GM21576 (cell line): ENCODE data around the gene ACTRT3.
"Not testable (repeated sequence)": the region's sequence is repeated elsewhere in the genome, so short reads cannot be mapped to it uniquely, and the experiment has no call there.

Experiments
- ATAC-seq: cut with Tn5 transposase; IDR thresholded peaks from one replicate; pipeline ENCODE4 v1.9.1; 2021; ENCODE audit warnings: mild to moderate bottlenecking, moderate library complexity; ENCODE audit not compliant: unreplicated experiment

The ACTRT3 gene

DNA sequence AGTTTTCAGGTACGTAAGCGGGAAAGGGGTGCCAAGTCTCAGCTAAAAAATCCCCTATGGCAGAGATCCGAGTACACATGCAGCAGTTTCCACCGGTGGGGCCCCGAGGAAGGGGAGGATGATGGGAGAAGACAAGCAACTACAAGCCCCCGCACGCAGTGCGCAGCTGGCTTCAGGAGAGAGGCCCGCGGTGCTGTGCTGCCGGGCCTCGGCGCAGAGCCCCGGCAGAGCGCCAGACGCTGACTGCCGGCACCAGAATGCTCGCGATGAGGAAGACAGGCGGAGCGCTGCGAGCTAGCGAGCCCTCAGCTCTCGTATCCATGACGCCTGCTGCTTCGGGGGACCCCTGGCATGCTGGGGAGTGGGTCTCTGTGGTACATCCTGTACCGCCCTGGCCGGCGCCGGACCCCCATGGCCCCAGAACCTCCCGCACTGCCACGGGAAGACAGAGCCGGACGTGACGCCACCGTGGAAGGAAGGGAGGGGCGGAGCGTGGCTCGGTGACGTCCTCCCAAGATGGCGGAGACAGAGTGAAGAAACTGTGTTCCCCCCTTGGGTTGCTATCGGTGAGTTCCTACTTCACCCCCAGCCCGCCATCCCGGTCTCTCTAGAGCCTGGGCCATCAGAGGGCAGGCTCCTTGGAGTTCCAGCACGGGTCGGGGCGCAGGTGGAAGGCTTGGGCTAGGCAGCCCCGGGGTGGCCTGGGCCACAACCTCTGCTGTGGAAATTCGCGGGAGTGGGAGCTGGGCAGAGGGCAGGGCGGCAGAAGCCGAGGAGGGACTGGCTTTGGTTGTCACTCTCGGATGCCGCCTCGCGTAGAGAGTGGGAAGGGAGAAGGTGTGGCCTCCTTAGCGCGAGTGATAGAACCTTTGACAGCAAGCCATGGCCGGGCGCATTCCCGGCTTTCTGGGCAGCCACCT is 3.8 kb upstream of the ACTRT3 start, which contains the start of gene MYNN:
TSS of gene MYNN (plus strand) at position 500 of the 920 bp plus-strand sequence. CDS start 900 bp downstream, outside the sequence.
- peak; percentile 80 for ATAC-seq

DNA sequence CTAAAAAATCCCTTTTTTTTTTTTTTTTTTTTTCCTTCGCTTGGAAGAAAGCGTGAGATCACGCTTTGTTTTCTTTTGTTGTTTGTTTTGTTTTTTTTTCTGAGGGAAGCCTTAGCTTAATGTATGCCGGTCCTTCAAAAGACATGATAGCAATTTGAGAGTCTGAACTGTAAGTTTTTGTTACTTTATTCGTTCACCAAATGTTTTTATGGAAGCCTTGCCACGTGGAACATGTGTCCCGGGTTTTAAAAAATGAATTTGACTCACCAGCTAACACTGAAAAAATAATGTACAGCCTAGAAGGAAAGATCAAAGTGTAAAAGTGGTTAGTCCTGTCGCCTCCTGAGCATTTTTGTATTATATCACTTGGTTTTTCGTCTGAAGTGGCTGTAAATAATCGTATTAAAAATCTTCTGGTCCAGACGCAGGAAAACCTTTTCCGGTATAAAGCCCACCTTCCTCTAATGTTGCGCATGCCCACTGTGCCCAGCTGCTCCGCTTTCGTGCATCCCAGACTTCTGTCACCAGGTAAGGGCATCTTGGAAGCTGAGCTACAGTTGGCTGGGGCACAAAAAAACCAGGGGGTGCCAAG is 3.0 kb upstream of the ACTRT3 start:
- ATAC-seq, result peak; percentile 25

- no peak for ATAC-seq
Observed at GRCh38 chr3:169771497-169772304, 2.3 kb upstream of the ACTRT3 start.

DNA sequence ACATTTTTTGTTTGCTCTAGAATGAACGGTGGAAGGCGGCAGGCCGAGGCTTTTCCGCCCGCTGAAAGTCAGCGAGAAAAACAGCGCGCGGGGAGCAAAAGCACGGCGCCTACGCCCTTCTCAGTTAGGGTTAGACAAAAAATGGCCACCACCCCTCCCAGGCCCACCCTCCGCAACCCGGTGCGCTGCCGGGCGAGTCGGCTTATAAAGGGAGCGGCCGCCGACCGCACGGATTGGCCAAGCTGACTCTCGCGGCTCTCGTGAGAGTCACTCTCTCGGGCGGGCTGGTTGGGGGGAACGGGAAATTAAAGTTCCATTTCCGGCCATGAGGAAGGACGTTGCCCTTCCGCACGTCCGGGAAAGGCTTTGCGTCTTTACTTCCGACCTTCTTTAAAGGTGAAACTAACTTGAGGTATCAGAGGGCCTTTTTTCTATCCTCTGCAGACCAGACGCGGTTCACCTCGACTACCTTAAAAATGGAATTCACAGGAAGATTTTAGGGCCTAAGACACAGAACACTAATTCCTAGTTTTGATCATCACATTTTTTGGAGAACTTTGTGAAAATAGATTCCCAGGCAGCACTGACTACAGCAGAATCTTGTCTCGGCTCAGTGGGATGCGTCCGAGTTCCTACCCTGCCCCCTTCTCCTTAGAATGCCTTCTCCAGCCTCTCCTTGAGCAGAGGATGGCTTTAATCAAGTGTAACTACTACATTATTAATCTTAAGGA is 4.3 kb downstream of the ACTRT3 start, which contains the start of gene TERC:
TSS of gene TERC (minus strand) at position 179 of the 731 bp plus-strand sequence.
- peak; percentile 71 for ATAC-seq

DNA sequence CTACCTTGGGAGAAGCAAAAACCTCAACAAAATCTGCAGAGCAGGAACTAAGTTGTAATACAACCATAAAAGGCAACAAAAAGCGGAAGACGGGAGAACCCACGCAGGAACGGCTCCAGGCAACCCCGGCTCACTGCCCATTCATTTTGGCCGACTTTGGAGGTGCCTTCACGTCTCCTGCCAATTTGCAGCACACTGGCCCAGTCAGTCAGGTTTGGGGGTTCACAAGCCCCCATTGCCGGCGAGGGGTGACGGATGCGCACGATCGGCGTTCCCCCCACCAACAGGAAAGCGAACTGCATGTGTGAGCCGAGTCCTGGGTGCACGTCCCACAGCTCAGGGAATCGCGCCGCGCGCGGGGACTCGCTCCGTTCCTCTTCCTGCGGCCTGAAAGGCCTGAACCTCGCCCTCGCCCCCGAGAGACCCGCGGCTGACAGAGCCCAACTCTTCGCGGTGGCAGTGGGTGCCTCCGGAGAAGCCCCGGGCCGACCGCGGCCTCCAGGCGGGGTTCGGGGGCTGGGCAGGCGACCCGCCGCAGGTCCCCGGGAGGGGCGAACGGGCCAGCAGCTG is 5.0 kb downstream of the ACTRT3 start:
- peak; percentile 34 for ATAC-seq

DNA sequence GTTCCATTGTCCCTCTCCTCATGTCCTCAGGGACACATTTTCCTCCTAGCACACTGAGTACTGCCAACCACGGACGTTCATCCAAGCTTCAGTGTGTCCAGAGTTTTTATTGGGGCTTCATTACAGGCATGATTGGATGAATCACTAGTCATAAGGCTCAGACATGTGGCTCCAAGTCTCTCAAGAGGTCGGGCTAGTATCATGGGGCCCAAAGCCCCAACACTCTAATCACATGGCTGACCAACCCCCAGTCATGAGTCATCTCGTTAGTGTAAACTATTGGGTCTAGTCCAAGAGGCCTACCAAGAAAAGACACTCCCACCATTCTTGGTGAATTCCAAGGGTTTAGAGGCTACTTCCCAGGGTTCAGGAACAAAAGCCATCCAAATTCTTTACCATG is 8.9 kb downstream of the ACTRT3 start:
- ATAC-seq, result no peak

DNA sequence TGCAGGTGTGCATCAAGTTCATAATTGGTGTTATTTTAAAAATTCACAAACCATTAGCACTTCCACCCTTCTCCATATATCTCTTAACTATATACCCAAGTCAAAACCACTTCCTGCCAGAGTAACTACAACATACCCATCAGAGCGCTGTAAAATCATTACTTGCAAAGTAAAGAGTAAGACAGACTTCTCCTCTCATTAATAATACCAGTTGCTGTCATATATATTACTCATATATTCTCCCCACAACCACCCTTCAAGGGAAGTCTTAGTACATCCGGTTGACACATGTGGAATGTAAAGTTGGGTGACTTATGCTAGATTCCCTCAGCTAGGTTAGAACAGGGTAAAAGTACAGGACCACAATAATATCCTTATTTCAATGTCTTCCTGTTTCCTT is 10.1 kb downstream of the ACTRT3 start:
- peak; percentile 60 for ATAC-seq

DNA sequence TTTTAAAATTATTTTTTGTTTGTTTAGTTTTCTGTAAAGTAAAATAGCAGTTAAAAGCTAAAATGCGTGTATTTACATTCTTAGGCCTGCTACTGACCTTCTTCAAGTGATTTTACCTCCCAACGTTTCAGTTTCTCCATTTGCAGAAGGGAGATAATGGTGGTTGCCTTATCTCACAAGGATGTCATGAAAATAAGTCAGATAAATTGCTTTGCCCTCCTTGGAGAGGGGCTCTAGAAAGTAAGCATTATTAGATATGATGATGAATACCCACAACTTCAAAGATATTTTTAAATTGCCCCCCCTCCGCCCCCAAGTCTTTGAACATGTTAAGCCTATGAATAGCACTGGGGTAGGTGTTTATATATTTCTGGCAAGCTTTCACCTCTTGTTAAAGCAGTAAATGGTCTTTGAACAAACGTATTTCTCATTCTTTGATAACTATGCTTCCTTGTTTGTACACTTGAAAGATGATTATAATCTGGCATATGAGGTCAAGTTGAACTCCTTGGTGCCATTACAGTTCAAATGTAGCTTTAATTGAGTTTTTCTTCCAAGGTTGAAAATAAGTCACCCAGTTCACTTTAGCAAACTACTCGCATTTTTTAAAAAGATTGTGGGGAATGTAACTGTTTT is 10.9 kb downstream of the ACTRT3 start:
- ATAC-seq, result no peak

DNA sequence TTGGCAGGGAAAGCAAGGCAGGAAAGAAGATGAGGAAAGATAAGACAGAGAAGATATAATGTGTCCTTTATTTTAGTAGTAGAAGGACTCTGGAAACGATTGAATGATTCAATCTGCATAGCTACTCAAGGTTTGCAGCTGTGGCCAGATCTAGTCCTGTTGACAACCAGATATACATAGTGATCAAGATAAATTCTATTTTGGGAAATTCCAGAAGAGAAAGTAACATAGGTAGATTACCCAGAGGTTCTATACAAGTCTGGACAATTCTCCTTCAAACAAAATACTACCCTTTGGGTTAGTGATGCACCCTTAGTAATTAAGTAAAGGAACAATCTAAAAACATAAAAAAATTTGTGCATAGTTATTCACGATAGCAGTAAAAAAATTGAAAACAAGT is 13.9 kb downstream of the ACTRT3 start:
- no peak for ATAC-seq

- no peak for ATAC-seq
Observed at GRCh38 chr3:169754711-169755110, 14.7 kb downstream of the ACTRT3 start.

GRCh38 chr3:169751875-169752274 is 17.5 kb downstream of the ACTRT3 start:
- ATAC-seq, result no peak

- ATAC-seq, result no peak
Observed at GRCh38 chr3:169750665-169751064, 18.7 kb downstream of the ACTRT3 start.

- ATAC-seq, result no peak
Observed at GRCh38 chr3:169748670-169749069, 20.7 kb downstream of the ACTRT3 start.

DNA sequence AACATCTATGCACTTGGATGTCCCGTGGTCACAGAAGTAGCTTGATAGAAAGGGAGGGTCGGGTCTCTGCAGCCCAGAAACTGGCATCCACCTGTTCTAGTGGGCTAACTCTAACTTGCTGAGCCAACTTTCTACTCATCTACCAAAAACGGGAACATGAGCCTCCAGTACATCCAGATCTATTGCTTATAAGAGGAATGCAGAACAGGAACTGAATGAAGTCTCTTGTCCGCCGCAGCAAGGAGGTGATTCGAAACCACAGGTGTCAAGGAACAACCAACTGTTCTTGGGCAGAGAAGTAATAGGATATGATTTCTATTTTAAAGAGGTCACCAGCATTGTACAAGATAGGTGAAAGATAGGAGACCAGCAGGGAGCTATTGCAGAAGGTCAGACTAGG is 22.4 kb downstream of the ACTRT3 start:
- ATAC-seq, result no peak

DNA sequence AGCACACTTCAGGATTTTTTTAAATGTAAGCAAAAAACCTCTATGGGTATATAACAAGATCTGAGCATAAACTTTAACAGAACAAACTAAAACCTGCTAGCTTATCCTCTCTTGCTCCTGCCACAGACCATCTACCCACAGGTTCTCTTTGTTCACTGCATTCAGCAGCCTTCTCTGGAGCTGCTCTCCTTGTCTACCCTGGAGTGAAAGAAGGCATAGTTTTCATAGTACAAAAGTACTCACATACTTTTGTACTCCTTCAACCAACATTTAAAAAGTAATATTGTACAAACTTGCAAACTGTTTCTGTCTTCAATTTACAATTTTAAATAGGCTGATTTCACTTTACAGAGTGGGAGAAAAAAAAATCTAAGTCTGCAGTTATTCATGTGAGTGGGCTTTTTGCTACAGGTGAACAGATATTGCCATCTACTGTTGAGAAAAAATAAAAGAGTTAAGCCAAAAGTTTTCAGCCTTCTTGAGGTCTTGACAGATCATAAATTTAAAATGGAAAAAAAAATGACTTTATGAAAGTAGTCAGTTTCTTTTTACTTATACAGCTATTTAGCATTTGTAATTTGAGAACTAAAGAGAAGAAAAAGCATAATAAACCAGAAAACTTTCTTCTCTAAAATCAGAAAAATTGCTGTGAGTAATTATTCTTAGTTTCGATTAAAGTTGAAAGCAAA is 24.9 kb downstream of the ACTRT3 start:
- ATAC-seq, result no peak

DNA sequence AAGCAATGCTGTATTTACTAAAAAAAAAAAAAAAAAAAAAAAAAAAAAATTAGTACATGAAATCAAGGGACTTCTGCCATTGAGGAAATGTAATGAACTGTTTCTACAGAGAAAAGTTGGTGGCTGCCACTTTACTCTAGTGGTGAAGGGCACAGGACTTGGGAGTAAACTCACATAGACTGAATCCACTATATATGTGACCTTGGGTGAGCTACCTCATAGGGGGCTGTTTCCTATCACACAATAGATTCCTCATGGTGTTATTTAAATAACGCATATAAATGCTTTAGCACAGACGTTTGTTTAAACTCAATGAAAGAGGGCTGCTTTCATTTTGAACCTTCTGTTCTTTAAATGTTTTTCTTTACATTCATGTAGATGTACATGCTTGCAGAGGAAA is 30.3 kb downstream of the ACTRT3 start:
- no peak for ATAC-seq

DNA sequence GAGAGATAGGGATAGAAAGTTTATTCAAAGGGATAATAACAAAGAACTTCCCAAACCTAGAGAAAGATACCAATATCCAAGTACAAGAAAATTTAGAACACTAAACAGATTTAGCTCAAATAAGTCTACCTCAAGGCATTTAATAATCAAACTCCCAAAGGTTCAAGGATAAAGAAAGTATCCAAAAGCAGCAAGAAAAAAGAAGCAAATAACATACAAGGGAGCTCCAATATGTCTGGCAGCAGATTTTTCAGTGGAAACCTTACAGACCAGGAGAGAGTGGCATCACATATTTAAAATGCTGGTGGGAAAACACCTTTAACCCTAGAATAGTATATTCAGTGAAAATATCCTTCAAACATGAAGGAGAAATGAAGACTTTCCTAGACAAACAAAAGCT is 37.5 kb downstream of the ACTRT3 start:
- ATAC-seq, result not testable (repeated sequence)

DNA sequence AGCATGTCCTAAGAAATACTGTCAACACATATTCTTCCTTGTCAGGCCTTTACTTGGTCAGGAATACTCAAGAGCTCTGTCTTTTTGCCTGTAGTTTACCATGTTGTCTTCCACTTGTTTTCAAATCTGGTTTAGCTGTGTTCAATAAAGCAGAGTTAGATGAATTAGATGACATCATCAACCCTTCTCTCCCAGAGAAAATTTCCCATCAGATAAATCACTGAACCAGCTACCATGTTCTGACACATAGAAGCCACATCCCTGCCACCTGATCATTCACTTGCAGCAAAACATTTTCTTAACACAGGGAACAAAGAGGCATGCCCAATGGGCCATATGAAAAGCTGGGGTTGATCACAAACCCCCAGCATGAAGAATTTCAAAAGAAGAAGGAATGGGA is 46.6 kb downstream of the ACTRT3 start:
- ATAC-seq, result no peak

GRCh38 chr3:169718415-169718814 is 50.9 kb downstream of the ACTRT3 start:
- not testable (repeated sequence) for ATAC-seq
